ENCODE measurements around the gene ELK1.

ELK1 gene

DNA sequence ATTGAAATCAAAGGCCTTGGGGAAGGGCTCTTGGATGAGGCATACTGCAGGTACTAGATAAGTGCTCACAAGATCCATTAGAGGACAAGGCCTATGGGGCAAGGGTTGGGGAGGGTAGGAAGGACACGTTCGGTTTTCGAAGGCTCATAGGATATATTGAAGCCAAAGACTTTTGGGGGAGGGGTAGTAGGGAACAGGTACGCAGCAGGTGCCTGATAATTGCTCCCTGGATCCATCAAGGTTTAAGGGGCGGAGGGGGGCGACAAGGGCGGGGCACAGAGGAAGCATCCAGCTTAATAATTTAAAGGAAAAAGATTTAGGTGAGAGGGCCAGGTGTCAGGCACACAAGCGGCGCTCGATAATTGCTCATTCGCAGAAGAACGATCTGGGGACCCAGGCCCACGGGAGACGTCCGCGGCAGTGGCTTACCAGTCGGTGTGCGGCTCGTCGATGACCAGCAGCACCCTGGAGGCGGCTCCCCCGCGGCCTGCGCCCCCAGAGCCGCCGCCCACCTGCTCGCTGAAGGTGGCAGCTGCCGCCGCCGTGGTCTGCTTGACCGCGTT is 31.4 kb downstream of the ELK1 start:
- TF ChIP-seq, protein P1, sequence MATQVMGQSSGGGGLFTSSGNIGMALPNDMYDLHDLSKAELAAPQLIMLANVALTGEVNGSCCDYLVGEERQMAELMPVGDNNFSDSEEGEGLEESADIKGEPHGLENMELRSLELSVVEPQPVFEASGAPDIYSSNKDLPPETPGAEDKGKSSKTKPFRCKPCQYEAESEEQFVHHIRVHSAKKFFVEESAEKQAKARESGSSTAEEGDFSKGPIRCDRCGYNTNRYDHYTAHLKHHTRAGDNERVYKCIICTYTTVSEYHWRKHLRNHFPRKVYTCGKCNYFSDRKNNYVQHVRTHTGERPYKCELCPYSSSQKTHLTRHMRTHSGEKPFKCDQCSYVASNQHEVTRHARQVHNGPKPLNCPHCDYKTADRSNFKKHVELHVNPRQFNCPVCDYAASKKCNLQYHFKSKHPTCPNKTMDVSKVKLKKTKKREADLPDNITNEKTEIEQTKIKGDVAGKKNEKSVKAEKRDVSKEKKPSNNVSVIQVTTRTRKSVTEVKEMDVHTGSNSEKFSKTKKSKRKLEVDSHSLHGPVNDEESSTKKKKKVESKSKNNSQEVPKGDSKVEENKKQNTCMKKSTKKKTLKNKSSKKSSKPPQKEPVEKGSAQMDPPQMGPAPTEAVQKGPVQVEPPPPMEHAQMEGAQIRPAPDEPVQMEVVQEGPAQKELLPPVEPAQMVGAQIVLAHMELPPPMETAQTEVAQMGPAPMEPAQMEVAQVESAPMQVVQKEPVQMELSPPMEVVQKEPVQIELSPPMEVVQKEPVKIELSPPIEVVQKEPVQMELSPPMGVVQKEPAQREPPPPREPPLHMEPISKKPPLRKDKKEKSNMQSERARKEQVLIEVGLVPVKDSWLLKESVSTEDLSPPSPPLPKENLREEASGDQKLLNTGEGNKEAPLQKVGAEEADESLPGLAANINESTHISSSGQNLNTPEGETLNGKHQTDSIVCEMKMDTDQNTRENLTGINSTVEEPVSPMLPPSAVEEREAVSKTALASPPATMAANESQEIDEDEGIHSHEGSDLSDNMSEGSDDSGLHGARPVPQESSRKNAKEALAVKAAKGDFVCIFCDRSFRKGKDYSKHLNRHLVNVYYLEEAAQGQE (IDR thresholded peaks at IDR 0.05; ENCODE audit: insufficient replicate concordance, low read depth) = peak; percentile 58
- TF ChIP-seq, protein P2, sequence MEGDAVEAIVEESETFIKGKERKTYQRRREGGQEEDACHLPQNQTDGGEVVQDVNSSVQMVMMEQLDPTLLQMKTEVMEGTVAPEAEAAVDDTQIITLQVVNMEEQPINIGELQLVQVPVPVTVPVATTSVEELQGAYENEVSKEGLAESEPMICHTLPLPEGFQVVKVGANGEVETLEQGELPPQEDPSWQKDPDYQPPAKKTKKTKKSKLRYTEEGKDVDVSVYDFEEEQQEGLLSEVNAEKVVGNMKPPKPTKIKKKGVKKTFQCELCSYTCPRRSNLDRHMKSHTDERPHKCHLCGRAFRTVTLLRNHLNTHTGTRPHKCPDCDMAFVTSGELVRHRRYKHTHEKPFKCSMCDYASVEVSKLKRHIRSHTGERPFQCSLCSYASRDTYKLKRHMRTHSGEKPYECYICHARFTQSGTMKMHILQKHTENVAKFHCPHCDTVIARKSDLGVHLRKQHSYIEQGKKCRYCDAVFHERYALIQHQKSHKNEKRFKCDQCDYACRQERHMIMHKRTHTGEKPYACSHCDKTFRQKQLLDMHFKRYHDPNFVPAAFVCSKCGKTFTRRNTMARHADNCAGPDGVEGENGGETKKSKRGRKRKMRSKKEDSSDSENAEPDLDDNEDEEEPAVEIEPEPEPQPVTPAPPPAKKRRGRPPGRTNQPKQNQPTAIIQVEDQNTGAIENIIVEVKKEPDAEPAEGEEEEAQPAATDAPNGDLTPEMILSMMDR (IDR thresholded peaks at IDR 0.05; ENCODE audit: insufficient read depth, low read length) = no peak
- Histone ChIP-seq H3K27ac (replicated peaks) (no peak overlapping the region), H3K27me3 (ENCODE audit: insufficient read depth, poor library complexity, severe bottlenecking) (no peaks in the 10 kb centered on the region), H3K4me3 (replicated peaks; ENCODE audit: insufficient read depth, low read length) (no peak overlapping the region)
- DNase-seq (ENCODE audit: low read depth in 1 of 2, low spot score in 1 of 2) = no peak

DNA sequence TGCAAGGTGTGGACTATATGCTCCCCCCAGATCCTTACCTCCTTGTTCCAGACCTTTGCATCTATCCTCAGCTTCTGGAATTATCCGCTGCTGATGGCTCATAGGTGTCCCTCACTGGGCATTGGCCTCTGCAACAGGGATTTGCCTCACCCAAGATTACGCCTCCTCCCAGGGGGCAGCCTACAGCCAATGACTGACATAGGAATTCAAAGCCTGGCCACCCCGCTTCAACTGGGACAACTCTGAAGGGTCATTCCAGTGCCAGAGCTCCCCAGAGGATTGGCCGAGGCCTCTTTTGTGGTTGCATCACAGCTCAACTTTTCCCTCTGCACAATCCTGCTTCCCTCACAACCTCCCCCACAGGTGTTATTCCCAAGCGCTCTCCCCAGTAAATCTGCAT is 35.7 kb downstream of the ELK1 start:
- TF ChIP-seq, protein P2 (IDR thresholded peaks at IDR 0.05; ENCODE audit: insufficient read depth, low read length) = no peak
- TF ChIP-seq, protein P1 (IDR thresholded peaks at IDR 0.05; ENCODE audit: insufficient replicate concordance, low read depth) = no peak
- TF ChIP-seq POLR2AphosphoS5 (IDR thresholded peaks at IDR 0.05; ENCODE audit: low read depth) (no peak), SPI1 (IDR thresholded peaks at IDR 0.05; ENCODE audit: borderline replicate concordance, low read depth) (no peak), GABPA (IDR thresholded peaks at IDR 0.05; ENCODE audit: low read depth) (no peak)
- no peak for DNase-seq (ENCODE audit: low read depth in 1 of 2, low spot score in 1 of 2)
- H3K27me3 ChIP-seq (ENCODE audit: insufficient read depth, poor library complexity, severe bottlenecking) = no peaks in the 10 kb centered on the region

DNA sequence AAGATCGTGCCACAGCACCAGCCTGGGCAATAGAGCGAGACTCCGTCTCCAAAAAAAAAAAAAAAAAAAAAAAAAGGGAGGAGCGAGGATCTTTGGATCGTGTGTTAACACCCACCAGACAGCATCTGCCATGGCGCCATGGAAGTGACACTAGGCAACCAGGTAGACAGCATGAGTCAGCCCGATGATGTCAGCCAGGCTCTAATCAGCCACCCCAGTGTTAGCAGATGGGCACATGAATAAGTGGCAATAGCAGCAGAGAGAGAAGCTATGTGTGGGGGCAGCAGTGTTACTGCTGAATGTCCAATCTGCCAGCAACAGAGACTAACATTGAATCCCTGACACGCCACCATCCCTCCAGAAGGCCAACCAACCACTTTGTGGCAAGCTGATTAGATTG is 37.3 kb downstream of the ELK1 start:
- Histone ChIP-seq H3K27ac (replicated peaks) (no peak overlapping the region), H3K4me3 (replicated peaks; ENCODE audit: insufficient read depth, low read length) (no peak overlapping the region), H3K27me3 (ENCODE audit: insufficient read depth, poor library complexity, severe bottlenecking) (no peaks in the 10 kb centered on the region)
- no peak for TF ChIP-seq GABPA (IDR thresholded peaks at IDR 0.05; ENCODE audit: low read depth)
- TF ChIP-seq, protein P2 (IDR thresholded peaks at IDR 0.05; ENCODE audit: insufficient read depth, low read length) = no peak
- TF ChIP-seq, protein P1 (IDR thresholded peaks at IDR 0.05; ENCODE audit: insufficient replicate concordance, low read depth) = no peak
- no peak for TF ChIP-seq POLR2AphosphoS5 (IDR thresholded peaks at IDR 0.05; ENCODE audit: low read depth)
- no peak for TF ChIP-seq SPI1 (IDR thresholded peaks at IDR 0.05; ENCODE audit: borderline replicate concordance, low read depth)
- DNase-seq (ENCODE audit: low read depth in 1 of 2, low spot score in 1 of 2) = no peak

More for the DNA sequence above, 35.7 kb downstream of the ELK1 start:
- no peak overlapping the region for H3K27ac ChIP-seq (replicated peaks)
- H3K4me3 ChIP-seq (replicated peaks; ENCODE audit: insufficient read depth, low read length) = no peak overlapping the region

Data from HL-60 (cell line).